Suprapubic skin (tissue), 4 donors: ENCODE data around the gene CEP350. TPM values are rescaled to one million over a fixed set of nuclear protein-coding genes. Genes with fewer than 3 reads are reported as not detected.

Source experiments
- DNase-seq, 2 donors: peaks; one replicate each; pipeline ENCODE4 v3.0.0-alpha.2; 2019; ENCODE audit warnings: low spot score in 2 of 2
- H3K27ac ChIP-seq: fragments of 200-600 bp; sonication (generic); one replicate; pipeline ENCODE4 v1.5.1; 2019
- H3K27me3 ChIP-seq: fragments of 200-600 bp; sonication (generic); one replicate; pipeline ENCODE4 v1.5.1; 2019
- H3K36me3 ChIP-seq: fragments of 200-600 bp; sonication (generic); one replicate; pipeline ENCODE4 v1.5.1; 2019
- H3K4me1 ChIP-seq: fragments of 200-600 bp; sonication (generic); one replicate; pipeline ENCODE4 v1.5.1; 2019
- H3K4me3 ChIP-seq: fragments of 200-600 bp; sonication (generic); one replicate; pipeline ENCODE4 v1.5.1; 2019; ENCODE audit warnings: mild to moderate bottlenecking
- H3K9me3 ChIP-seq: fragments of 200-600 bp; sonication (generic); one replicate; pipeline ENCODE4 v1.5.1; 2019
- CTCF ChIP-seq, 2 donors: fragments of 200-600 bp in 1 of 2; fragments of 450-650 bp in 1 of 2; sonication (generic) in 1 of 2; IDR thresholded peaks; one replicate each; pipeline ENCODE4 v1.5.1; 2016 to 2019; ENCODE audit warnings: antibody characterized with exemption in 2 of 2, mild to moderate bottlenecking in 1 of 2, moderate library complexity in 1 of 2
- EP300 ChIP-seq: sonication (generic); formaldehyde crosslinking; IDR thresholded peaks from one replicate; pipeline ENCODE4 v1.6.1; 2017; ENCODE audit warnings: antibody characterized with exemption
- POLR2A ChIP-seq, 2 donors: fragments of 450-650 bp; IDR thresholded peaks; one replicate each; pipeline ENCODE4 v1.6.1; 2017; ENCODE audit warnings: antibody characterized with exemption in 2 of 2, mild to moderate bottlenecking in 2 of 2, moderate library complexity in 2 of 2
- POLR2AphosphoS5 ChIP-seq, 3 donors: sonication (generic); formaldehyde crosslinking; IDR thresholded peaks; one replicate each; pipeline ENCODE4 v1.6.1; 2017; ENCODE audit warnings: antibody characterized with exemption in 3 of 3
- WGBS: methylation state at CpG from one replicate; pipeline ENCODE4 v1.1.5; 2018; 5-methylcytosine and 5-hydroxymethylcytosine counted together
- total RNA-seq, 4 donors: library from RNA; depleted of rRNA; stranded (reverse); fragments of >200 nt; gene quantifications; one replicate each; pipeline ENCODE4 v1.1.0, GENCODE V29; 2016

Gene CEP350
- total RNA-seq, 4 donors from 2014 or later, result 60.5 to 90.2 (median 68.4) TPM

- Histone ChIP-seq H3K4me3 (no peak overlapping the region), H3K9me3 (no peaks in the 10 kb centered on the region), H3K27me3 (no peaks in the 10 kb centered on the region), H3K27ac (no peak overlapping the region), H3K4me1 (no peaks in the 10 kb centered on the region), H3K36me3 (peaks cover 88% of the 10 kb centered on the region)
- no peak for DNase-seq
- TF ChIP-seq EP300 (no peak), POLR2AphosphoS5 (IDR thresholded peaks at IDR 0.05) (no peak), CTCF (IDR thresholded peaks at IDR 0.05) (no peak), POLR2A (IDR thresholded peaks at IDR 0.05) (no peak)
- 96% methylated on average over 4 of the region's 4 CpGs for WGBS
Measured at GRCh38 chr1:180092931-180093650, 138.5 kb downstream of the CEP350 start.

GRCh38 chr1:180094705-180095295, 140.2 kb downstream of the CEP350 start:
- no peak for TF ChIP-seq CTCF (IDR thresholded peaks at IDR 0.05)
- no peak for TF ChIP-seq EP300
- no peak for TF ChIP-seq POLR2AphosphoS5 (IDR thresholded peaks at IDR 0.05)
- TF ChIP-seq POLR2A (IDR thresholded peaks at IDR 0.05), result no peak
- no peak for DNase-seq
- peaks cover 94% of the 10 kb centered on the region for H3K36me3 ChIP-seq
- H3K27ac ChIP-seq, result no peak overlapping the region
- H3K4me1 ChIP-seq, result no peaks in the 10 kb centered on the region
- no peaks in the 10 kb centered on the region for H3K27me3 ChIP-seq
- no peak overlapping the region for H3K4me3 ChIP-seq
- 100% methylated on average over 3 of the region's 3 CpGs for WGBS
- no peaks in the 10 kb centered on the region for H3K9me3 ChIP-seq

GRCh38 chr1:180096584-180097325, 142.1 kb downstream of the CEP350 start:
- WGBS, result 84% methylated on average over 4 of the region's 4 CpGs
- TF ChIP-seq POLR2AphosphoS5 (IDR thresholded peaks at IDR 0.05), result no peak
- no peak for TF ChIP-seq POLR2A (IDR thresholded peaks at IDR 0.05)
- no peak for TF ChIP-seq CTCF (IDR thresholded peaks at IDR 0.05)
- TF ChIP-seq EP300, result no peak
- no peak overlapping the region for H3K27ac ChIP-seq
- no peaks in the 10 kb centered on the region for H3K4me1 ChIP-seq
- H3K4me3 ChIP-seq, result no peak overlapping the region
- H3K36me3 ChIP-seq, result peaks cover 97% of the 10 kb centered on the region
- no peaks in the 10 kb centered on the region for H3K27me3 ChIP-seq
- no peaks in the 10 kb centered on the region for H3K9me3 ChIP-seq
- no peak for DNase-seq

GRCh38 chr1:180097326-180097605, 142.7 kb downstream of the CEP350 start:
- no peak for DNase-seq
- Histone ChIP-seq H3K4me1 (no peaks in the 10 kb centered on the region), H3K36me3 (peaks cover 94% of the 10 kb centered on the region), H3K9me3 (no peaks in the 10 kb centered on the region), H3K27ac (no peak overlapping the region), H3K27me3 (no peaks in the 10 kb centered on the region), H3K4me3 (no peak overlapping the region)
- TF ChIP-seq POLR2AphosphoS5 (IDR thresholded peaks at IDR 0.05) (no peak), POLR2A (IDR thresholded peaks at IDR 0.05) (no peak), EP300 (no peak), CTCF (IDR thresholded peaks at IDR 0.05) (no peak)
- 91% methylated on average over 2 of the region's 2 CpGs for WGBS

GRCh38 chr1:180101411-180101810, 146.8 kb downstream of the CEP350 start:
- no peak overlapping the region for H3K27ac ChIP-seq
- no peak for TF ChIP-seq POLR2A (IDR thresholded peaks at IDR 0.05)
- TF ChIP-seq POLR2AphosphoS5 (IDR thresholded peaks at IDR 0.05), result no peak
- TF ChIP-seq EP300, result no peak
- TF ChIP-seq CTCF (IDR thresholded peaks at IDR 0.05), result no peak
- H3K9me3 ChIP-seq, result no peaks in the 10 kb centered on the region
- no peak overlapping the region for H3K4me3 ChIP-seq
- no peaks in the 10 kb centered on the region for H3K27me3 ChIP-seq
- H3K4me1 ChIP-seq, result no peaks in the 10 kb centered on the region
- no peak for DNase-seq
- 83% methylated on average over 1 of the region's 1 CpG for WGBS
- H3K36me3 ChIP-seq, result peaks cover 74% of the 10 kb centered on the region
